Renal cortex interstitium (tissue), 11 donors: Measurements from ENCODE around the gene CLSTN1. TPM values are rescaled to one million over a fixed set of nuclear protein-coding genes. Genes with fewer than 3 reads are reported as not detected.

Source experiments
- DNase-seq, 11 donors: peaks; one replicate each; pipeline ENCODE4 v3.0.0-alpha.2; 2013; ENCODE audit warnings: low read depth in 9 of 11, low spot score in 4 of 11; ENCODE audit errors: extremely low read depth in 1 of 11
- polyA plus RNA-seq, 3 donors: library from polyadenylated mRNA; unstranded; fragments of 120-200 nt; gene quantifications; one replicate each; pipeline ENCODE4 v1.2.1, GENCODE V29; 2013; ENCODE audit not compliant: insufficient read length in 3 of 3

Gene CLSTN1
- polyA plus RNA-seq, 3 donors = 133 to 166 (median 157) TPM

DNA sequence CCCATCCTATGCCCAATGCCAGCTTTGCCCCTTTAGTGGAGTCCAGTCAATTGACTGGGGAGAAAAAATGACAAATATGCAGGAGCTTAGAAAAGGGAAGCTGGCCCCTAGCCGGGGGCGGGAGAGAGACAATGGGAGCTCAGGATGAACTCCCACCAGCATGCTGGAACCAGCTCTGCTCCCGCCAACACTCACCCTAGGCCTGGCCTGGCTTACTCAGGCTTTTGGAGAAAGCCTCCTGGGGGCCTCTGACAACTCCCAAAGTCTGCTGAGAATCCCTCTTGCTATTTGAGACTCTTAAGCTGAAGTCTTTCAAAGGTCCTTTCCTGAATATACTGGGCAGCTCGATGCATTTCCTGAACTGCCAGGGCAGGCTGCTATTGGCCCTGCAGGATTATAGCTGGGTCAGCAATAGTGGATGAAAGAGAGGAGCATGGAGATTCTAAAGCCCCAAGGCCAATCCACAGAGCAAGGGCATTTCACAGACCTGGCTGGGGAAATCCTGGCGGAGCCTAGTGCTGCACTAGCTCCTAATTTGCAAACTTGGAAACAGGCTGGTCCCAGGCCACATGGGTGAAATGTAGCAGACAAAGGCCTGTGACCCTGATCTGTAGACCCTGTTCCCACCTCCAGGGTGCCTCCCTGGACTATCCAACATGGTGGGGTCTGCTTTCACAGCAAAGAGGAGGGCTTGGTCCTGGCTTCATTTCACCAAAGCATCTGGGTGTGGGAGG is 35.7 kb upstream of the CLSTN1 start:
- no peak for DNase-seq

DNA sequence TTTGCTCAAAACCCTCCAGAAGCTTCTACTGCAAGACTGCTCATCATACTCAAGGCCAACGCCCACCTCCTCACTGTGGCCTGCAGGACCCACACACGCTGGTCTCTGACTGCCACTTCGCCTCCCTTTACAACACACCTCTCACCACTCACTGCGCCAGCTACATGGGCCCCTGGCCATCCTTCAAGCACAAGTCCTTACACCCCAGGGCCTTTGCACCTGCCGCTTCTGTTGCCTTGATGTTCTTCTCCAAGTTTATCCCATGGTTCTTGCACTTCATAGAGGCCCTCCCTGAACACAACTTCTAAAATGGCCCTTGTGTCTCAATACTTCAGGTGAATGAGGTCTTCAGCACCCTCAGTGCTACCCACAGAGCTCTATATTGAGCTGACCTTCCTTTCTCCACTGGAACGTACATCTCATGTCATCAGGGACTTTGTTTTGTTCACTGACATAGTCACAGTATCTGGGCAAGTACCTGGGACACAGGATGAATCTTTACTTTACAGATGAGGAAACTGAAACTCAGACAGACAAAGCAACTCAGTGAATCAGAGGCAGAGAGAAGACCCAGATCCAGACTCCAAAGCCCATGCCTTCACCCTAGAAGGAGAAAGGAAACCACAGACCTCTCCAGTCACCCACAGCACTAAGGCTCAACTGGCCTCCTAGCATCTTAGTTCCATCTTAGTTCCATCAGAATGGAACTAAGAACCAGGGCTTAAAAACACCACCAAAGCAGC is 34.7 kb upstream of the CLSTN1 start:
- DNase-seq = no peak

GRCh38 chr1:9855186-9855585 is 31.4 kb upstream of the CLSTN1 start:
- no peak for DNase-seq

GRCh38 chr1:9853249-9853595 is 29.5 kb upstream of the CLSTN1 start:
- no peak for DNase-seq

DNA sequence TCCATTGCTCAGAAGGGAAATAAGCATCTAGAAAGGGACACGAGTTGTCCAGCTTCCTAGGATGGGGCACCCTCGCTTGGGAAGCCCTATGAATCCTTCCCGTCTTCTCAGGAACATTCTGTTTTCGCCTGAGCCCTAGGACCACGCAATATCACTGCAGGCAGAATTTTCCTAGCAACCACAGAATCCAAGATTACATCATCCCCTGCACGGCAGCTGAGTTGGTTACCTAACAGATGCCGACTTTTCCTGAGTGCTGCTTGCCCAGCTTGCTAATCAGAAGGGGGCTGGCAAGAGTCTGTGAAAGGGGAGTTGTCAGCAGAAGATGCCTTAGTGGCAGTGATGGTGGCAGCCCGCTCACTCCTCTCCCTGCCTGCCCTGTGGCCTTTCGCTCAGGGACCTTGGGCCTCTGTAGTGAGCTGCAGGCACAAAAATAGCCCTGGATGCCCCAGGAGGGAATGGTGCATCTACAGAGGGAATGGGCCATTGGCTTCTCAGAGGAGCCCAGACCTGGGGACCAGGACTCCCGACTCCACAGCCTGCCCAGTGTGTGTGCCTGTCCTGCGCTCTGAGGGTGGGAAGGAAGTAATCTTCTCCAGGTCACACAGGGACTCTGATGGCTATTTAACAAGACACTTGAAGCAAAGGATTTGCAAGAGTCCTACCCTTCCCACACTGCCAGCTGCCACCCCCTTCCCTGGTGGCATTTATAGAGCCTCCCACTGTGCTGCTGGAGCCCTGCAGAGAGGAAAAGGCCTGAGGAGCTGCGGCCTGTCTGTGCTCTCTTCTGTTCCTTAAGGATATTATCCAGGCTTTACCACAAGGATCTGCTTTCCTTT is 28.9 kb upstream of the CLSTN1 start:
- DNase-seq = no peak

DNA sequence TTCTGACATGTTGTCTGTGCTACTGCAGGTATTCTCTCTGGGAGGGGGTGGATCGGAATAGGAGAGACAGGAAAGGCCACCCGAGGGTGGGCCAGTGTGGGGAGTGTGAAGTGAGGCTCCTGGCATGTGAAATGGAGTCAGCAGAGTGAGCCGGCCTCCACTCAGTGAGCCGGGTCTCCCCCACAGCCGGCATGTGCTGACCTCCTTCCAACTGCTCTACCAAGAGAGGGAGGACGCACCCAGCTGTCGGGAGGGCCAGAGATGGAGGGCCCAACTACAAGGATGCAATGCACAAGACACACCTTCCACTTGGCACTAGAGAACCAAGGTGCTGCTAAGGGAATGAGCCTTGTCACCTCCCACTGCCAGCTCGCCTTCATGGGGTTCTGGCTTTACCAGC is 28.2 kb upstream of the CLSTN1 start:
- DNase-seq = no peak

DNA sequence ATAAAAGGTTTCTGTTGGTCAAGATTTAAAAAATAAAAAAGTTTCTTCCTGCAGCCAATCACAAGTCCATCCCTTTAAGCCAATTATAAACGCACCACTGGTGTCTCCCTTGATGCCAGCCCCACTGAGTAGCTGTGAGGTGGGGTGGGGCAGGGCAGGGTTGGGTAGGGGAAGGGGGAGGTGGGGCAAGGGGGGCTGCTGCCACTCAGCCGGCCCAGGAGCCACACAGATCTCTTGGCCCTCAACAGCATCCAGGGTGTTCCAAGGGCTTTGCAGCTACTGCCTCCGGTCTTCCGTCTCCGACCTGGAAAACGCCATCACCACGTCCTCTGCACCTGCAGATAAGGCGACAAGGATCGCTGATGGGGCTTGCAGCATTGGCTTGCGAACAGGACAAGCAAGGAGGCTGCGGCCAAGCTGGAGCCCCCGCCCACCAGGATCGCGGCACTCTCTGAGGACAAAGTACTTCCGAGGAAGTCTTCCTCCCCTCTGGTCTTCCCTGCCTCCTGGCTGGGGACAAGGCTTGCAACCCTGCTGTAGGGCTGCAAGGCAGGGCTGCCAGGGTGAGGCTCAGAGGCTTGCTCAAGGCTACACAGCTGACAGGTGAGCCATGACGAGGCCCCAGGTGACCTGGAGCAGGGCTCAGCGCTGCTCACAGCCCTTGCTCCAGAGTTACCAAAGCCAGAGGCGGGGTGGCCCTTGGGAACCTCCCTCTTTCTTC is 26.8 kb upstream of the CLSTN1 start:
- no peak for DNase-seq

DNA sequence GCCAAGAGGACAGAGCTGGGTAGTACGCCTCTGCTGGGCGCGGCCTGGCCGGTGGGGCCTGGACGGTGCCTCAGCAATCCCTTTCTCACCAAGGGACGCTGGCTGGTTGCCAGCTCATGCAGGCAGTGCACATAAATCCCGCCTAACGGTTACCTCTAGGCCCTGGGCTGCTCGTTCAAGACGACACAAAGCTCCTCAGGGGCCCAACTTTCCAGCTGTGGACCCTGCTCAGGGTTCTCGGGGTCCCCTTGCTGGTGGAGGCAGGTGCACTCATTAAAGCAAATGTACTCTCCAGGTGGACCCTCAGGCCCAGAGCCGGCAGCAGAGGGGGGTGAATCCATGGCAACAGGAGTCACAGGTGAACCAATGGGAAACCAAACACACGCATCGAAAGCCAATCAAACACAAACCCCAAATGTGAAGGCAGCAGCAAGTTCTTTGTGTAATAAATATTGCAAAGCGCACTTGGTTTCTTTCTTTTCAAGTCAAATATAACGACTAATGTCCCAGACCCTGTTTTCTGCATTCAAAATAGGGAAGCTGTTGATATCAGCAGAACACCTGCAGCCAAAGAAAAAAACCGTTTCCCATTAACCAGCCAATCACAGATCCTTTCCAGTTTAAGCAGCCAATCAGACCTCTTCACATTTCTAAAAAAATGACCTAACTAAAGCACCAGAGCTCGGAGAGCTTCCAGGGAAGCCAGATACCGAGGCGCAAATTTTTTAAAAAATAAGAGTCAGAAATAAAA is 26.1 kb upstream of the CLSTN1 start:
- DNase-seq = no peak

DNA sequence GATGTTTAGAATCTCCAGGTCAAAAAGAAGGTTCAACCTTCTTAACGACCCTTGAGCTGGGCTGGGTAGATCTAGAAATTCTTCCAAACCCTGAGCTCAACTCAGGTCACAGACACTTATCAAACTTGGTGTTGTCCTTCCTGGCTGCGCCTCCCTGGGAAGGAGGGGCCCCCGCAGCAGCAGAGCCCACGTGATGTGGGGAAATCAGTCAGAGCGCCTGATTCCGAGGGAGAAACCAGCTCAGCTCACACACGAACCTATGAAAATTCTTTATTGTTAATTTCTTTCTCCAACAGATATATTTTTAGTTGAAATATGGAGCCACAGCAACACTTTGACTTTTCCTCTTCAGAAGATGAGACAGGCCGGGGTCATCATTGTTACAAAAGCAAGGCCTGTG is 24.3 kb upstream of the CLSTN1 start:
- DNase-seq = no peak

- DNase-seq = no peak
Measured at GRCh38 chr1:9847269-9847668, 23.5 kb upstream of the CLSTN1 start.

DNA sequence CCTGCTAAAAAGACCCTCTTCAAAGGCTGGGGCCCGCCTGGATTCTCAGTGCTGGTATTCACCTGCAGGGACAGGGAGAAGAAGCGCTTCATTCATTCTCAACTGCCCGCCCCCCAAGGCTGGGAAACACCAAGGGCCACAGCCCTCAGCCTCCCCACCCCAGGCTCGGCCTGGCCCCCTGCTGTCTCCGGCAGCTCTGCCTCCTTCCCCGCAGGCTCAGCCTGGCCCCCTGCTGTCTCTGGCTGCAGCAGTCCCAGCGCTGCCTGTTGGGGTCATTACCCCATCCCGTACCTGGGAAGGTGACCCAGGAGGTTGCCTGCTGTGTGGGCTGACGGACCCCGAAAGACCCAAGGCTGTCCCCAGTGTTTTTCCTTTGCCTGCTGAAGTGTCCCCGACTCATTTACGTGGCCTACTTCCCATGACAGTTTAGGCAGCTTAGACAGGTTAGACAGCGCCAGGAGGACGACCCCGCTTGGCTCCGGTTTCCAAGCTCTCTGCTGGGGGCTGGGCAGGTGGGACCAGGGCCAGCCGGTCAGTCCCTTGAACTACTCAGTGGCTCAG is 22.9 kb upstream of the CLSTN1 start:
- DNase-seq = no peak

DNA sequence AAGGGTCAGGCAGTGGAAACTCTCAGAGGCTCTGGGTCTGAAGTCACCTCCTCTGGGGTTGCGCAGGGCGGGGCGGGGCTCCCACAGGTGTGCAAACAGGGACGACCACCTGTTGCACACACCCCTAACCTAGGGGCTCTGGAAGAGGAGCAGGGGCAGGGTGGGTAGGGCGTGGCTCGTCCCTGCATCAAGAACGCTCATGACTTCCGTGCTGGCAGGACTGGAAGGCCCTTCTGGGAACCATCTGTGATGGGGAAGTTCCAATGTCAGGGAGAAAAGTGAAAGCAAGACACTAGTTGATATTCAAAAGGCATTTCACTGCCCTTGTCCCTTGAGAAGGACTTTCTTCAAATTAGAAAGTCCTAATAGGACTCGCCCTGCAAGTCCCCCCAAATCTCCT is 22.1 kb upstream of the CLSTN1 start:
- DNase-seq = no peak

DNA sequence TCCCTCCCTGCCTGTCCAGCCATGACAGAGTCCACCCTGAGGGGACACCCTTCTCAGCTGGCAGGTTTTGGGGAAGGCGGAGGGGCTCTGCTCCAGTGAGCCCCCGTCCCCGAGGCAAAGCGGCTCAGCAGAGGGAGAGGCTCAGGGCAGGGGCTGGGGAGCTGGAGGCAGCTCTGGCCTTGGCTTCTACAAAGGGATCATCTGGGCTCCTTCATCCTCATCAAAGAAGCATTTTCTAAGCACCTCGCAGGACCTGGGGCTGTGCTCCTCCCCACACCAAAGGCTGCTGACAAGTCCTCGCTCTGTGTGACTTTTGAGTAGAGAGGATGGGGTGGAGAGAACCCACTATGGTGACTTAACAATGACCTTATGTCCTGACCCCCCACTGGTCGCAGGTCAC is 21.0 kb upstream of the CLSTN1 start:
- DNase-seq = no peak

GRCh38 chr1:9844106-9844505 is 20.3 kb upstream of the CLSTN1 start:
- DNase-seq = no peak

DNA sequence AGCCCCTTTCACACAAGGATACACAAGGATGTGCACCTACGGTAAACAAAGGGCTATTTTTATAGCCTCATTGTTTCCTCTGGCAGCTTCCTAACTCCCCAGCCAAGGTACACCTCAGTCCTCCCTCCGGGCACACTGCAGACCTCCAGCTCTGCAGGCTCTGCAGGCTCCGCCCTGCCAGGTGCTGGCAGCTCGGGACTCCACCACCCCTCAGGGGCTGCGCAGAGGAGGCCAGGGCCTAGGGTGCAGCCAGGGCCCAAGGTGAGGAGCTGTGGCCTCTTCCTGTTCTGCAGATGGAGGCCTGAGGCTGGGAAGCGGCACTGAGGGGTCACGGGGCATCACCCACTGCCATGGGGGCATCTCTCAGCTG is 19.8 kb upstream of the CLSTN1 start:
- DNase-seq = no peak

DNA sequence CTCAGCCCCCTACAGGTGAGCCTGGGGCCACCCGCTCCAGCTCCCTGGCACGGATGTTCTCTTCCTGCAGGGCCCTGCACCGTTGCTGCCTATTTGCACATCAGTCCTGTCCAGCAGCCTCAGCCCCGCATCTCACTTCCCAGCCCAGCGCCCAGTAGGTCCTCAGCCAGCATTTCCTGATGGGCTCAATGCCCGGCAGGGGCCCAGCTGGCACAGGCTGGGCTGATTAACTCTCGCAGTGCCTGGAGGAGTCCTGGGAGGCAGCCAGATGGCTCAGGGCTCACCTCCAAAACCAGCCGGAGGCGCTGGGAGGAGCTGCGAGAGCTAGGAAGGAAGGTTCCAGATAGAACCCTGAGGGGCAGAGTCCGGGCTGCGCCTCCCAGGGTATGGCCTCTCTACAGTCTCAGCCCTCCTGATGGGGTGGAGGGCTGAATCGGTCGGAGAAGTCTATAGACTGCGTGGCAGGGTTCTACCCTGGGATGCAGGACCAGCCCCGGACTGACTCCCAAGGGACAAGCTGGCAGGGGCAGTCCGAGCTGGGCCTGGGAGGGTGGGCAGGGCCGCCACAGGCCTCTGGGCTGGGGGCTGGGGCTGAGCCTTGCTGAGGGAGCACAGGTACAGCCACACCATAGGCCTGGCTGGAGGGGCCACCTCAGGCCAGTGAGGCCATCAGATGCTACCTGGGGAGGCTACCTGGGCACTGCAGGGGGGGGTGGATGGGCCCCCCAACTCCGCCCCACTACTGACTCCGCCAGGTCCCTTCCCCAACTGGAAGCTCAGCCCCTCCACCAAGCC is 19.2 kb upstream of the CLSTN1 start:
- DNase-seq = no peak

DNA sequence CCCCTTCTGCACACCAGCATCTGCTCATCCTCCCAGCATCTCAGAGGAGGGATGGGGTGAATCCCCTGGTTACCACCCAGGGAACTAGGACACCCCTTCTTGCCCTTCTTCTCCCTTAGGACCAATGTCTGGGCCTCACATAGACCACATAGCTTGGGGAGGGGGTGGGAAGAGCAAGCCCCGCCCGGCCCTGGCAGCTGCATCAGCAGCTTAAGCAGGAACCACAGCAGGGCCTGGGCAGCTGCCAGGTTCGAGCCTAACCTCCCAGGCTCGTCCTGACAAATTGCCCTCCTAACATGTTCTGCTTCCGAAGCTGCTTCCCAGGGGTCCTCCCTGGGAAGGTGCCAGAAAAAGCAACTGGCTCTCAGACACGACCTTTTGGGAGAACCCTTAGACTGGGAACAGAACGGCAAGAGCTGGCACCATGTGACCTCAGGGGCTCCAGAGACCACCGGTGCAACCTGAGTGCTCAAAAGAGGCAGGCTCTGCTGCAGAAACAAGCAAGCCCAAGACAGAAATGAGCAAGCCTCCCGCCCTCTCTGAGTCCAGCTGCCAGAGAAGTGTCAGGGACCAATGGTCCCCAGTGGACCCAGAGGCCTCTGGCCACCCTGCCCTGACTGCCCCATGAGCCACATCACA is 18.4 kb upstream of the CLSTN1 start:
- DNase-seq = no peak
